Fibroblast of lung (primary cell): ENCODE data around the gene NPIPA5. TPM values are rescaled to one million over a fixed set of nuclear protein-coding genes. Genes with fewer than 3 reads are reported as not detected.
"Not testable (repeated sequence)": the region's sequence is repeated elsewhere in the genome, so short reads cannot be mapped to it uniquely, and the experiment has no call there.

ENCODE experiments used
- DNase-seq, 2 donors: peaks; one replicate each; pipeline versions ENCODE4 v3.0.0 to v3.0.0-alpha.2; 2010; ENCODE audit warnings: low read depth in 2 of 2
- H2AFZ ChIP-seq: 2 replicates; pipeline ENCODE4 v1.5.1; 2012; ENCODE audit warnings: low read length, control low read depth, inconsistent platforms
- H3K27ac ChIP-seq: 2 replicates; pipeline ENCODE4 v1.5.1; 2011; ENCODE audit warnings: low read length, control low read depth; ENCODE audit not compliant: insufficient read depth
- H3K27me3 ChIP-seq: 2 replicates; pipeline ENCODE4 v1.5.1; 2011; ENCODE audit warnings: mild to moderate bottlenecking, low read length; ENCODE audit not compliant: control insufficient read depth, insufficient read depth
- H3K36me3 ChIP-seq: 2 replicates; pipeline ENCODE4 v1.5.1; 2011; ENCODE audit warnings: low read length; ENCODE audit not compliant: control insufficient read depth, insufficient read depth
- H3K4me1 ChIP-seq: 2 replicates; pipeline ENCODE4 v1.5.1; 2011; ENCODE audit warnings: low read length; ENCODE audit not compliant: control insufficient read depth, insufficient read depth; ENCODE audit errors: extremely low read depth
- H3K4me2 ChIP-seq: 2 replicates; pipeline ENCODE4 v1.5.1; 2011; ENCODE audit warnings: low read length, control low read depth; ENCODE audit not compliant: insufficient read depth; ENCODE audit errors: extremely low read depth
- H3K4me3 ChIP-seq, 4 experiments: fragments of 200-600 bp in 1 of 4; sonication (generic) in 1 of 4; replicated peaks in 1 of 4; 2 replicates each; pipeline ENCODE4 v1.5.1; 2011 to 2016; ENCODE audit warnings: low read length in 4 of 4, low read depth in 3 of 4, mild to moderate bottlenecking in 3 of 4, control low read depth in 2 of 4, inconsistent platforms in 1 of 4, mixed read lengths in 1 of 4; ENCODE audit not compliant: insufficient read depth in 1 of 4; ENCODE audit errors: control extremely low read depth in 1 of 4
- H3K79me2 ChIP-seq: 2 replicates; pipeline ENCODE4 v1.5.1; 2012; ENCODE audit warnings: mild to moderate bottlenecking, low read length, inconsistent platforms; ENCODE audit not compliant: control insufficient read depth, insufficient read depth
- H3K9ac ChIP-seq: 2 replicates; pipeline ENCODE4 v1.5.1; 2011; ENCODE audit warnings: mild to moderate bottlenecking, low read length, control low read depth; ENCODE audit not compliant: insufficient read depth
- H3K9me3 ChIP-seq: 2 replicates; pipeline ENCODE4 v1.5.1; 2012; ENCODE audit warnings: low read depth, low read length; ENCODE audit not compliant: control insufficient read depth, insufficient read depth
- H4K20me1 ChIP-seq: 2 replicates; pipeline ENCODE4 v1.5.1; 2011; ENCODE audit warnings: low read length; ENCODE audit not compliant: control insufficient read depth, insufficient read depth; ENCODE audit errors: extremely low read depth
- CTCF ChIP-seq, 2 donors: IDR thresholded peaks in 1 of 2; conservative IDR thresholded peaks in 1 of 2; 1 replicate in 1 of 2; 2 replicates in 1 of 2; pipeline ENCODE4 v1.5.1; 2011 to 2012; ENCODE audit warnings: low read length in 2 of 2, control low read depth in 1 of 2, inconsistent platforms in 1 of 2, low read depth in 1 of 2, mild to moderate bottlenecking in 1 of 2
- EZH2 ChIP-seq: IDR thresholded peaks from 2 replicates; pipeline ENCODE4 v1.5.1; 2012; ENCODE audit warnings: low read length, control low read depth, mild to moderate bottlenecking; ENCODE audit errors: missing control alignments
- polyA plus RNA-seq, 2 donors: library from polyadenylated mRNA; depleted of rRNA in 1 of 2; stranded (reverse) in 1 of 2; unstranded in 1 of 2; fragments of >200 nt; gene quantifications; 2 replicates each; pipeline ENCODE4 v1.2.1, GENCODE V29; 2011 to 2012; ENCODE audit warnings: missing spikeins in 1 of 2
- total RNA-seq: library from RNA; depleted of rRNA; stranded (reverse); fragments of >200 nt; gene quantifications from 2 replicates; pipeline ENCODE4 v1.2.1, GENCODE V29; 2014

Gene NPIPA5
- total and polyA plus RNA-seq, 2 donors (not counting 1 experiment from before 2014, with no cell fraction given), result 8.6 to 32.9 TPM

GRCh38 chr16:15404792-15405191 lies 26.7 kb upstream of the NPIPA5 start:
- H4K20me1 ChIP-seq, result no peaks in the 10 kb centered on the region
- no peaks in the 10 kb centered on the region for H3K36me3 ChIP-seq
- no peak for DNase-seq
- no peak overlapping the region for H2AFZ ChIP-seq
- no peak overlapping the region for H3K4me3 ChIP-seq
- no peaks in the 10 kb centered on the region for H3K27me3 ChIP-seq
- TF ChIP-seq CTCF (conservative IDR thresholded peaks at IDR 0.05 in 1 of 2, IDR thresholded peaks at IDR 0.05 in 1 of 2; ENCODE audit: low read depth in 1 of 2, low read length in 2 of 2) (no peak), EZH2 (no peak)
- H3K9me3 ChIP-seq, result no peaks in the 10 kb centered on the region
- no peak overlapping the region for H3K9ac ChIP-seq
- no peaks in the 10 kb centered on the region for H3K79me2 ChIP-seq
- no peaks in the 10 kb centered on the region for H3K4me1 ChIP-seq
- no peak overlapping the region for H3K4me2 ChIP-seq
- H3K27ac ChIP-seq, result no peak overlapping the region

- not testable (repeated sequence) for H2AFZ ChIP-seq, H3K79me2 ChIP-seq, H3K9me3 ChIP-seq, H4K20me1 ChIP-seq, H3K4me2 ChIP-seq, DNase-seq, H3K9ac ChIP-seq, H3K4me1 ChIP-seq, H3K4me3 ChIP-seq, H3K27ac ChIP-seq, H3K27me3 ChIP-seq, H3K36me3 ChIP-seq
Observed at GRCh38 chr16:15404091-15404490, 26.0 kb upstream of the NPIPA5 start.

- Histone ChIP-seq H3K79me2 (no peaks in the 10 kb centered on the region), H2AFZ (no peak overlapping the region), H3K27ac (no peak overlapping the region), H3K27me3 (no peaks in the 10 kb centered on the region), H3K4me1 (no peaks in the 10 kb centered on the region), H3K9ac (no peak overlapping the region), H3K36me3 (no peaks in the 10 kb centered on the region), H3K4me2 (no peak overlapping the region), H3K9me3 (no peaks in the 10 kb centered on the region), H3K4me3 (no peak overlapping the region), H4K20me1 (no peaks in the 10 kb centered on the region)
- peak in 1 of 2 donors; percentile 24 for DNase-seq
- TF ChIP-seq CTCF (conservative IDR thresholded peaks at IDR 0.05 in 1 of 2, IDR thresholded peaks at IDR 0.05 in 1 of 2; ENCODE audit: low read depth in 1 of 2, low read length in 2 of 2) (no peak), EZH2 (no peak)
Observed at GRCh38 chr16:15403392-15403995, 25.4 kb upstream of the NPIPA5 start.
